PC-3 (cell line): ENCODE measurements around the gene TNFSF9. TPM values are rescaled to one million over a fixed set of nuclear protein-coding genes. Genes with fewer than 3 reads are reported as not detected.

ENCODE experiments used
- ATAC-seq: fragments of 200-7000 bp; cut with Tn5 transposase; 2 replicates; pipeline ENCODE4 v1.9.1; 2020; ENCODE audit warnings: mild to moderate bottlenecking, moderate library complexity
- BruUV-seq: library from RNA; stranded (reverse); fragments of 400-500 nt; replicated peaks from 2 replicates; lab custom pipeline; 2021; lab: Mats Ljungman, UMichigan
- CTCF ChIA-PET: fragments of 300-600 bp; sonication (Branson Sonifier 250); formaldehyde crosslinking; loops from one replicate; lab custom pipeline; 2022; ENCODE audit warnings: antibody characterized with exemption; lab: Charles Lee
- POLR2A ChIA-PET: fragments of 300-600 bp; sonication (Branson Sonifier 250); formaldehyde crosslinking; loops from one replicate; lab custom pipeline; 2022; ENCODE audit warnings: antibody characterized with exemption; ENCODE audit not compliant: unreplicated experiment; lab: Charles Lee
- DNase-seq: peaks from one replicate; pipeline ENCODE4 v3.0.0-alpha.2; 2015
- H2AFZ ChIP-seq: fragments of 300-600 bp; sonication (generic); 2 replicates; pipeline ENCODE4 v1.6.0; 2016; ENCODE audit warnings: antibody characterized with exemption, low read length
- H3F3A ChIP-seq: fragments of 300-600 bp; sonication (generic); one replicate; pipeline ENCODE4 v1.6.0; 2017; ENCODE audit warnings: antibody characterized with exemption, low read length, control low read depth, mild to moderate bottlenecking; ENCODE audit not compliant: unreplicated experiment
- H3K27ac ChIP-seq: fragments of 300-600 bp; sonication (generic); 2 replicates; pipeline ENCODE4 v1.5.1; 2016; ENCODE audit warnings: mild to moderate bottlenecking, low read length
- H3K27me3 ChIP-seq: fragments of 300-600 bp; sonication (generic); 2 replicates; pipeline ENCODE4 v1.6.1; 2016; ENCODE audit warnings: low read length, mixed read lengths
- H3K36me3 ChIP-seq: fragments of 300-600 bp; sonication (generic); 2 replicates; pipeline ENCODE4 v1.6.1; 2016; ENCODE audit warnings: low read depth, mixed run types, low read length, mixed read lengths
- H3K4me1 ChIP-seq: fragments of 300-600 bp; sonication (generic); 2 replicates; pipeline ENCODE4 v1.5.1; 2016; ENCODE audit warnings: low read length; ENCODE audit not compliant: insufficient read depth
- H3K4me2 ChIP-seq: fragments of 300-600 bp; sonication (generic); 2 replicates; pipeline ENCODE4 v1.6.0; 2016; ENCODE audit warnings: low read length
- H3K4me3 ChIP-seq: fragments of 300-600 bp; sonication (generic); 2 replicates; pipeline ENCODE4 v1.5.1; 2016; ENCODE audit warnings: mild to moderate bottlenecking, low read length, mixed read lengths
- H3K79me2 ChIP-seq: fragments of 300-600 bp; sonication (generic); 2 replicates; pipeline ENCODE4 v1.6.1; 2017; ENCODE audit warnings: low read length, mixed read lengths
- H3K9ac ChIP-seq: fragments of 300-600 bp; sonication (generic); 2 replicates; pipeline ENCODE4 v1.6.0; 2016; ENCODE audit warnings: mild to moderate bottlenecking, low read length
- H3K9me2 ChIP-seq: fragments of 300-600 bp; sonication (generic); replicated peaks from 2 replicates; pipeline ENCODE4 v1.6.1; 2016; ENCODE audit warnings: mixed run types, low read length, mixed read lengths
- H3K9me3 ChIP-seq: fragments of 300-600 bp; sonication (generic); 2 replicates; pipeline ENCODE4 v1.6.1; 2016; ENCODE audit warnings: low read length, mixed read lengths
- H4K20me1 ChIP-seq: fragments of 300-600 bp; sonication (generic); 2 replicates; pipeline ENCODE4 v1.6.1; 2016; ENCODE audit warnings: low read length, mixed read lengths
- CTCF ChIP-seq: fragments of 300-600 bp; sonication (generic); conservative IDR thresholded peaks from 2 replicates; pipeline ENCODE4 v1.5.1; 2017; ENCODE audit warnings: antibody characterized with exemption, low read depth, mild to moderate bottlenecking, low read length
- EZH2 ChIP-seq: fragments of 300-600 bp; sonication (generic); IDR thresholded peaks from one replicate; pipeline ENCODE4 v1.6.1; 2017; ENCODE audit warnings: antibody characterized with exemption, mild to moderate bottlenecking, low read length; ENCODE audit not compliant: unreplicated experiment
- EZH2phosphoT487 ChIP-seq: fragments of 300-600 bp; sonication (generic); IDR thresholded peaks from 2 replicates; pipeline ENCODE4 v1.6.1; 2018; ENCODE audit warnings: mild to moderate bottlenecking, antibody characterized with exemption, low read length, borderline replicate concordance
- intact Hi-C: fragments of 100-400 bp; cut with micrococcal nuclease; formaldehyde crosslinking; loops from 2 replicates; pipeline ENCODE4 v1.9.0; 2023
- total RNA-seq: library from RNA; depleted of rRNA; stranded (reverse); fragments of >200 nt; gene quantifications from 2 replicates; pipeline ENCODE4 v1.2.3, GENCODE V29; 2014

TNFSF9 gene
- total RNA-seq, 1 experiment from 2014 or later, result 9.6 TPM

GRCh38 chr19:6527893-6528543, 2.8 kb upstream of the TNFSF9 start:
- Histone ChIP-seq H3K79me2 (0 out of 2 replicates have a peak, but pooled peaks cover 4% of the 10 kb centered on the region), H3K9ac (no peak overlapping the region), H3K27me3 (no peaks in the 10 kb centered on the region), H2AFZ (no peak overlapping the region), H3K9me2 (no peaks in the 10 kb centered on the region), H3K36me3 (no peaks in the 10 kb centered on the region), H3K27ac (no peak overlapping the region), H3K9me3 (no peaks in the 10 kb centered on the region), H3K4me1 (peaks cover 24% of the 10 kb centered on the region), H3K4me2 (no peak overlapping the region), H3K4me3 (no peak overlapping the region), H3F3A (no peaks in the 10 kb centered on the region), H4K20me1 (no peaks in the 10 kb centered on the region)
- ATAC-seq, result no peak
- ChIA-PET CTCF (no interaction called here), POLR2A (no interaction called here)
- no peak for TF ChIP-seq EZH2
- TF ChIP-seq EZH2phosphoT487, result no peak
- TF ChIP-seq CTCF, result no peak
- BruUV-seq, result no TSS peak
- intact Hi-C loops, result no loop called here
- no peak for DNase-seq

GRCh38 chr19:6528544-6529121, 2.2 kb upstream of the TNFSF9 start:
- Histone ChIP-seq H3F3A (no peaks in the 10 kb centered on the region), H3K4me2 (no peak overlapping the region), H3K9me2 (no peaks in the 10 kb centered on the region), H3K27ac (no peak overlapping the region), H3K9ac (no peak overlapping the region), H3K9me3 (no peaks in the 10 kb centered on the region), H3K4me1 (peaks cover 24% of the 10 kb centered on the region), H4K20me1 (no peaks in the 10 kb centered on the region), H3K27me3 (no peaks in the 10 kb centered on the region), H3K36me3 (no peaks in the 10 kb centered on the region), H3K79me2 (0 out of 2 replicates have a peak, but pooled peaks cover 4% of the 10 kb centered on the region), H2AFZ (no peak overlapping the region), H3K4me3 (no peak overlapping the region)
- ATAC-seq, result no peak
- ChIA-PET POLR2A (no interaction called here), CTCF (no interaction called here)
- no TSS peak for BruUV-seq
- no peak for DNase-seq
- intact Hi-C loops, result no loop called here
- no peak for TF ChIP-seq EZH2phosphoT487
- no peak for TF ChIP-seq EZH2
- TF ChIP-seq CTCF, result no peak

GRCh38 chr19:6529351-6529750, 1.5 kb upstream of the TNFSF9 start:
- no TSS peak for BruUV-seq
- H4K20me1 ChIP-seq, result no peaks in the 10 kb centered on the region
- H3K4me3 ChIP-seq, result no peak overlapping the region
- ChIA-PET POLR2A (no interaction called here), CTCF (no interaction called here)
- H3K4me2 ChIP-seq, result no peak overlapping the region
- no peaks in the 10 kb centered on the region for H3F3A ChIP-seq
- H3K4me1 ChIP-seq, result peaks cover 24% of the 10 kb centered on the region
- no peak for DNase-seq
- H2AFZ ChIP-seq, result no peak overlapping the region
- H3K27me3 ChIP-seq, result no peaks in the 10 kb centered on the region
- H3K36me3 ChIP-seq, result no peaks in the 10 kb centered on the region
- TF ChIP-seq CTCF (no peak), EZH2 (no peak), EZH2phosphoT487 (no peak)
- H3K79me2 ChIP-seq, result 0 out of 2 replicates have a peak, but pooled peaks cover 4% of the 10 kb centered on the region
- ATAC-seq, result no peak
- no peaks in the 10 kb centered on the region for H3K9me2 ChIP-seq
- H3K9me3 ChIP-seq, result no peaks in the 10 kb centered on the region
- H3K27ac ChIP-seq, result no peak overlapping the region
- intact Hi-C loops, result no loop called here
- H3K9ac ChIP-seq, result no peak overlapping the region
